GM21390 (cell line): ENCODE measurements around the gene JTB.
"Not testable (repeated sequence)": the region's sequence is repeated elsewhere in the genome, so short reads cannot be mapped to it uniquely, and the experiment has no call there.

Experiments
- ATAC-seq: cut with Tn5 transposase; IDR thresholded peaks from one replicate; pipeline ENCODE4 v1.9.1; 2021; ENCODE audit not compliant: unreplicated experiment

Gene JTB

DNA sequence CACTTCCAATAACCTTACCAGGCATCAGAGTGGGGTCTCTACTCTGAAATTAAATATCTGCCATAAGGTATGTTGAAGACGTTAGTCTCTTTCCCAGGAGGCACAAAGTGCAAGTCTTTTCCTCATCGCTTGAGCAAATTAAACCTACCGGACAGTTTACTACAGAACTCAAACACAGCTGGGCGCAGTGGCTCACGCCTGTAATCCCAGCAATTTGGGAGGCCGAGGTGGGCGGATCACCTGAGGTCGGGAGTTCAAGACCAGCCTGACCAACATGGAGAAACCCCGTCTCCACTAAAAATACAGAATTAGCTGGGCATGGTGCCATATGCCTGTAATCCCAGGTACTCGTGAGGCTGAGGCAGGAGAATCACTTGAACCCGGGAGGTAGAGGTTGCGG, 1.6 kb upstream of the JTB start:
- not testable (repeated sequence) for ATAC-seq

DNA sequence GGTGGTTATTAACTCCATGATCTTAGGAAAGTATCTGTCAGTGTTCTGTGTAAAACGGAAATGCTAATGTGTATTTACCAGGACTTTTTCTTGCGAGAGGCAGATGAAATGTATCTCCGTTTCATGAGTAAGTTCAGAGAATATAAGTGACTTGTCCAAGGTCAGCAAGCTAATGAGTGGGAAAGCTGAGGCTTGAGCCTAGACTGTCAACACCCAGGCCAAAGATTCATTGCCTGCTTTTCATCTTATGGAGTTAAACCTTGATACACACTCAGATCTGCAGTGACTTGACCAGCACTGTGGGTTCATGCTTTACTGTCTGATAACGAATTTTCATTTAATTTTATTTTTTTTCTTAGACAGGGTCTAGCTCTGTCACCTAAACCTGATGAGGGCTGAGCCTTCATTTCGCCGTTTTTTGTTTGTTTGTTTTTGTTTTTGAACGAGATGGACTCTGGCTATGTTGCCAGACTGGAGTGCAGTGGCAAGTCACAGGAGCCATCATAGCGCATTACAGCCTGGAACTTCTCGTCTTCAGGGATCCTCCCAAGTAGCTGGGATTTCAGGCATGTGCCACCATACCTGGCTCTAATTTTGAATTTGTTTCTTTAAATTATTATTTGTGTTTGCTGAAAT, 918 bp upstream of the JTB start:
- ATAC-seq = no peak

- no peak for ATAC-seq
Measured at GRCh38 chr1:153976819-153977249, 640 bp downstream of the JTB start.

GRCh38 chr1:153973525-153973924, 3.9 kb downstream of the JTB start:
- ATAC-seq = no peak

DNA sequence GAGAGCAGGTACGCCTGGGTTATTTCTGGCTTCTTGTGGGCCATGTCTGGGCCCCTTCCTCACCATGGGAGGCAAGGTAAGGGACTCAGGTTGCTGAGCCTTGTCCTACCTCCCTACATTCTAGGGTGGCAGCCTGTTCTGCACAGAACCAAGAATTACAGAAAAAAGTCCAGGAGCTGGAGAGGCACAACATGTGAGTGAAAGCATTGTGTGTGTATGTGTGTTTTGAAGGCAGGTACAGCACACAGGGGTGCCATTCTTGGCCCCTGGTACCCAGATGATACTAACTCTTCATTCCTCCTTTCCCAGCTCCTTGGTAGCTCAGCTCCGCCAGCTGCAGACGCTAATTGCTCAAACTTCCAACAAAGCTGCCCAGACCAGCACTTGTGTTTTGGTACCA, 4.4 kb downstream of the JTB start:
- no peak for ATAC-seq

- ATAC-seq = no peak
Measured at GRCh38 chr1:153970346-153970745, 7.1 kb downstream of the JTB start.

DNA sequence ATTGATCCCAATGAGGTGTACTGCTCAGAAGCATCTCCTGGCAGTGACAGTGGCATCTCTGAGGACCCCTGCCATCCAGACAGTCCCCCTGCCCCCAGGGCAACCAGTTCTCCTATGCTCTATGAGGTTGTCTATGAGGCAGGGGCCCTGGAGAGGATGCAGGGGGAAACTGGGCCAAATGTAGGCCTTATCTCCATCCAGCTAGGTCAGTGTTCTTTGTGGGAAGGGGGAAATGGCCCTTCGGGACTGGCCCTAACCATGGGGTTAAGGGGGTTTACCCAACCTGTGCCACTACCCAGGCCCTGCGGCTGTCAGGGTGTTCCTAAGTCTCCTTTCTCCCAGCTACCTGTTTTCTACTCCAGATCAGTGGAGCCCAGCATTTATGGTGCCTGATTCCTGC, 8.5 kb downstream of the JTB start:
- ATAC-seq = no peak

DNA sequence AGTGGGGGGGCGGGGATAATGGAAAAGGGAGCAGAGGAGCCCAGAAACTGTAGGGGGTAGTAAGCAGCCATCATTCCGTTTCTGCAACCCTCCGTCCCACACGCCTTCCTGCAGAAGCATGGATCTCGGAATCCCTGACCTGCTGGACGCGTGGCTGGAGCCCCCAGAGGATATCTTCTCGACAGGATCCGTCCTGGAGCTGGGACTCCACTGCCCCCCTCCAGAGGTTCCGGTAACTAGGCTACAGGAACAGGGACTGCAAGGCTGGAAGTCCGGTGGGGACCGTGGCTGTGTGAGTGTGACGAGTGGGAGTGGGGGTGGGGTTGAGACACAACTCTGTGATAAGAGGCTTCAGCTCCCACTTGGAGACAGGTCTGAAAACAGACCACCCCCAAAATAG, 9.1 kb downstream of the JTB start:
- no peak for ATAC-seq

DNA sequence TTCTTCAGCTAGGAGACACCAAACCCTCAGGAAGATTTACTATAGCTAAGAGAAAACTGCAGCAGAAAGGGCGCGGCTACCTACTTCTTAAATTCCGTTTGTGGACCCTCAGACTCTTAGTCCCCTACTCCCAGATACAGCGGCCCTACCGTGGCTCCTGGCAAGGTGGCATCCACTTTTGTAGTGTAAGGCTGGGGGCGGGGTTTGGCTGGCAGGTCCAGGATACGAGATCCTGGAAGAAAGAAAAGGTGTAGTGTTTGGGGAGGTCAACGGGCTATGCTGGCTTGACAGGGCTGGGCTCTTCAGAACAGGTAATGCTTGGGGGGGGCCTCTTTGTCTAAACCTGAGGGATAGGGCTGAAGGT, 9.5 kb downstream of the JTB start:
- no peak for ATAC-seq

GRCh38 chr1:153967107-153967999, 10.1 kb downstream of the JTB start, which contains the start of gene CREB3L4:
Gene CREB3L4, plus strand, starts transcription at chr1:153967902. Its CDS starts 624 bp downstream, at chr1:153968526.
- peak; percentile 61 for ATAC-seq

- no peak for ATAC-seq
Measured at GRCh38 chr1:153963850-153964331, 13.6 kb downstream of the JTB start.

DNA sequence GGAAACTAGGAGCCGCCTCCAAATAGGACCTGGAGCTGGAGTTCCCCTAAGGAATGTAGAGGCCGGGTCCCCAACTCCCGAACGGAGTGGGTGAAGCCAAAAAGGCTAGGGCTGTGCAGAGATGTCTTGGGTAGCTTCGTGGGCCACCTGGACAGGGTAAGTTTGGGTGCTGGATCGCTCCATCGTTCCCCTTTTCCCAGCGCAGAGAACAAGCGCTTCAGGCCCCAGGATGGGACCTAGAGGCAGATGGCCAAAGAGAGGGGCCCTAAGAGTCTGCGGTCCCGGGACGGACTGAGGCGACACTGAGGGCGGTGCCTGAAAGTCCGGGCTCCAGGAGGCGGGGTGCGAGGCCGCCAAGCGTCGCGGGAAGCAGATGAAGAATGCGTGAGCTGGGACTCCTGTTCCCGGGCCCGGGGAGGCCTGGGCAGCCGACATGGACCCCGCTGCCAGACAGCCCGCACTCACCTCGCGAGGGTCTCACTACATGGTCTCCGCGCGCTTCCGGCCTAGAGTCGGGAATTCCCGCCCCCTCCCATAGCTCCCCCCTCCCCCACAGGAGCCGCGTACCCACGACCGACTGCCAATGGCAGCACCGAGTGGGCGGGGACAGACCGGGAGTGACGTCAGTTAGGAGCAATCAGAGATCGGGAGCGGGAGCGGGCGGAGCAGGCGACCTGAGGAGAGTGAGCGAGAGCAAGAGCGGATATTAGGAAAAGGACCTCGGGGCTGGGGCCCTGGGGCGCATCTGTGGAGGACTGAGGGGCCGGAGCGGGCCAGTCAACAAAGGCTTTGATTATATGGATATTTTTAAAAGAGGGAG, 14.2 kb downstream of the JTB start, which contains the start of gene SLC39A1:
Gene SLC39A1, minus strand, starts transcription at position 508 of the 820 bp plus-strand sequence. CDS start 822 bp downstream, outside the sequence.
- peak; percentile 43 for ATAC-seq

DNA sequence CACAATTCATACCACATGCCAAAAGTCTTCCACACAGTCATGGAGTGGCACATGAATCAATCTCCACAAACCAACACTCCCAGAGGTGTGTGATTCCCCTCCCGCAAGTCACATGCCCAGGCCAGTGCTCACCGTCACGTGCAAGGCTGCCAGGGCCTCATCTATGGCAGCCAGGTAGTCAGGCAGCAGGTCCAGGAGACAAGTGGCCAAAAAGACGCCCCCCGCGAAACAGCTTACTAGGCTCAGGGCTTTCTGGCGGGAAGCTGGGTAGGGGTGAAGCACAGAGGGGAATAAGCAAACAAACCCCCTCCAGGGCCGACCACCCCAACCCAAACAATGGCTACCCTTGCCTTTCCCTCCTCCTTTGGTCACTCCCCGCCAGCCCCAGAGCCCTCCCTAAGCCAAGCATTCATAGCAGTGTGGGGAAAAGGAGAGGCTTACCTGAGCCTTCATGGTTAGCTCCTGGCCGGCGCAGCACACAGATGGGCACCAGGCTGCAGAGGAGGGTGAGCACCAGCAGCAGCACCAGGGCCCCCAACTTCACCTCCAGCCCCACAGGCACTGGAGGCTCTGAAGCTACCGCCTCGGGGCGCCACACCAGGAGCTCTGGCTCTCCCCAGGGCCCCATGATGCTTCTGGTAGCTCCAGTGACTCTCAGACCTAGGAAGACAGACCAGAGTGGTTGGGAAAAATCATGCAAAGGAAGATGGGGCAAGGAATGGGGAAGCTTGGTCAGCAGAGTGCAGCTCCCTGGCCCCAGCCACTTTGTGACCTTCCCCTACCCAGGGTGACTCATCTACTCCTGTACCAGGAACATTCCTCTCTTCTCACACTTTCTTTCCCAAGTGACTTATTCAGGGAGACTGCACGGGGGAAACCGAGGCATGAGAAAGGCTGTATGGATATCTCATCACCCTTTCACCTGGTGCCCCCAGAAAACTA, 15.1 kb downstream of the JTB start:
- no peak for ATAC-seq

- ATAC-seq = no peak
Measured at GRCh38 chr1:153961421-153961820, 16.1 kb downstream of the JTB start.

- no peak for ATAC-seq
Measured at GRCh38 chr1:153960206-153960605, 17.3 kb downstream of the JTB start.

- ATAC-seq = no peak
Measured at GRCh38 chr1:153959454-153959853, 18.0 kb downstream of the JTB start.

- no peak for ATAC-seq
Measured at GRCh38 chr1:153958961-153959260, 18.6 kb downstream of the JTB start.

DNA sequence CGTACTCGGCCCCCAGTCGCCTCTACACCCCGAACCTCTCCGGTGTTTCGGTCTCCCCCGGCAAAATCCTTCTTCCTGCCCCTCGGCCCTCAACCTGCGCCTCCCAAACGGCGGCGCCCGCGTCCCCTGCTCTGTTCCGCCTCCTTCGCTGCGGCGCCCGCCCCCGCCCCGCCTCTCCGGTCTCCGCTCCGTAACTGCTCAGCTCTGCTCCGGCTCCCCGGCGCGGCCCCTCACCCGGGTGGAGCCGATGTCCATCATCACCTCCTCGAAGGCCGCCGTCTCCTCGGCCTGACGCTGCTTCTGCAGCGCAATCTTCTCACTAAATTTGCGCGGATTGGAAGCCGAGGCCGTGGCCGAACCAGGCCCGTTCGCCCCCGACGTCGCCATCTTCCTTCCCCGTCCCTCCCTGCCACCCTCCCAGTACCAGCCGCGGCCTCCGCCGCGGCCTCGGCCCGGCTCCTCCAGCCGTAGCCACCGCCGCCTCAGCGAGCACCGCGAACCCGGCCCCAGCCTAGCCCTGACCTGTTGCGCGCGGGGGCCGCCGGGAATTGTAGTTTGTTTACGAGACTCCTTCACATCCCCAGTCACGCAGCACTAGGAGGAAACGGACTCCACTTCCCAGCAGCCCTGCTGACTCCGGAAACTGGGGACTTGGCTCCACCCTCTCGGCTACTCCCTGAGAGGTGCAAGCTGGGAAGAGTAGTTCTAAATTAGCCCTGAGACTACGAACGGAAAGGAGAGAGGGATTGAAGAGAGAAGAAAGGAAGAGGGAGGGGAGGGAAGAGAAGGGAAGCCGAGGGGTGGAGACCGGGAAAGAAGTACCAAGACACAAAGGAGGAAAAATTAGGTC, 19.1 kb downstream of the JTB start, which contains the start of gene CRTC2:
Gene CRTC2, minus strand, starts transcription at position 502 of the 850 bp plus-strand sequence. Its CDS starts 115 bp downstream, at position 387.
- ATAC-seq = peak; percentile 75

DNA sequence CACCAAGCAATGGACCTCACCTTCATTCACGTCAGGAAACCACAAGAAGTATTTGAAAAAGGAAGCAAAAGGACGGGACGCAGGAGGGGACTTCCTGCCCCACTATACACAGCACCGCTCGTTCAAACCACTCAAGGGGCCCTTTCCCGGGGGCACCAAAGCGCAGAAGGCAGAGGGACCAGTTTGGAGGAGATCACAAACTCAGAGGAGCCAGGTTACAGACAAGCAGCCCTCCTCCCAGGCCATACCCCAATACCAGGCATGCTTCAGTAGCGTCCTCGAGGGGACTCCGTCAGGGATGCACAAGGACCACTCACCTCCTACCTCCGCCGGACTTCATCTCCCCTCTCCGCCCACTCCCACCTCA, 19.7 kb downstream of the JTB start:
- peak; percentile 22 for ATAC-seq
